ENCODE measurements around the gene TRIM62. TPM values are rescaled to one million over a fixed set of nuclear protein-coding genes. Genes with fewer than 3 reads are reported as not detected.
A peak's percentile ranks its signal among the peaks of the same experiment; 100 is the strongest.

The TRIM62 gene
- 10.9 TPM for polyA plus RNA-seq (2013, experiment 1 of 2)
- polyA plus RNA-seq (2013, experiment 2 of 2) = 10.9 TPM

DNA sequence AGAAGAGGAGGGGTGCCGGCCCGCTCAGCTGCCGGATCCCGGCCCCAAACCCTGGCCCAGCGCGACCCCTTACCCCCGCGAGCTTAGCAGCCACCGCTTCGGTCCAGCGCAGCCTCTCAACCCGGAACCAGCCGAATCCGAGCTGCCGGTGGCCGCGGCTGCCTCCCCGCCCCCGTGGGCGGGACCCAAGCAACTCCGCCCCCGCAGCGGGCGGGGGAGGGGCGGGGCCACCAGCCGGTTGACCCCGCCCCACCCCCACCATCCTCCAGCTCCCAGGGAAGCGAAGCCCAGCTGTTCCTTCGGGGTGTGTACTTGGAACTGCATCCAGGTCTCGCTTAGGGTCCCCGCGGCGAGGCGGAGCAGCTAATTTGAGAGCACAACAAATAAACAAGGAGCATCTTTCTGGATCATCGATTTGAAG lies at the start of gene TRIM62:
Gene TRIM62, minus strand, starts transcription at position 123 of the 421 bp plus-strand sequence. CDS start 611 bp downstream, outside the sequence.
- Histone ChIP-seq H3K4ac (ENCODE audit: low read depth in 1 of 2, low read length in 2 of 2) (peak within 1 kb of the TSS in 1 of 2 experiments; percentile 47), H3K4me2 (ENCODE audit: low read length, poor library complexity, severe bottlenecking) (peak within 1 kb of the TSS; percentile 84), H3K18ac (ENCODE audit: low read depth in 1 of 2, low read length in 2 of 2) (peak within 1 kb of the TSS; percentile 85 to 97), H3K14ac (ENCODE audit: low read length in 2 of 2) (peak within 1 kb of the TSS in 1 of 2 experiments; percentile 72), H2BK5ac (ENCODE audit: low read depth, low read length, poor library complexity, severe bottlenecking) (peak within 1 kb of the TSS; percentile 39), H3K36me3 (ENCODE audit: control insufficient read depth in 1 of 2, insufficient read depth in 2 of 2, low read depth in 1 of 2, low read length in 2 of 2) (peaks cover 11 to 20% of the 10 kb centered on the region in 2 experiments), H3K79me1 (replicated peaks; ENCODE audit: low read length, poor library complexity, severe bottlenecking) (peaks cover 4% of the 10 kb centered on the region), H3K23ac (ENCODE audit: low read length in 2 of 2) (peak within 1 kb of the TSS in 1 of 2 experiments; percentile 46), H2BK120ac (ENCODE audit: low read depth, low read length) (peak within 1 kb of the TSS; percentile 77), H3K9ac (ENCODE audit: low read length) (peak within 1 kb of the TSS; percentile 60), H2AK5ac (ENCODE audit: low read length, severe bottlenecking) (peak within 1 kb of the TSS; percentile 77), H3K4me1 (ENCODE audit: control insufficient read depth, insufficient read depth, low read depth, low read length) (peaks cover 28% of the 10 kb centered on the region), H3K9me3 (ENCODE audit: control insufficient read depth, low read length) (no peaks in the 10 kb centered on the region), H4K91ac (ENCODE audit: low read length) (peak within 1 kb of the TSS; percentile 67), H2BK12ac (ENCODE audit: low read length in 2 of 2) (peak within 1 kb of the TSS in 1 of 2 experiments; percentile 67), H2AFZ (ENCODE audit: low read depth, low read length) (peak within 1 kb of the TSS; percentile 56), H3K27ac (ENCODE audit: low read length, poor library complexity, severe bottlenecking) (peak within 1 kb of the TSS; percentile 88), H4K8ac (ENCODE audit: low read length) (peak within 1 kb of the TSS; percentile 78), H3K4me3 (ENCODE audit: insufficient read depth in 1 of 2, low read depth in 1 of 2, low read length in 2 of 2) (peak within 1 kb of the TSS; percentile 83 to 87), H2BK15ac (ENCODE audit: low read depth, poor library complexity, severe bottlenecking) (no peak within 1 kb of the TSS), H3K27me3 (ENCODE audit: control insufficient read depth in 1 of 2, insufficient read depth in 1 of 2, low read length in 2 of 2) (peaks cover 0 to 17% of the 10 kb centered on the region in 2 experiments)
- WGBS = under 1% methylated on average over 18 of the region's 35 CpGs
- peak; percentile 86 for DNase-seq

DNA sequence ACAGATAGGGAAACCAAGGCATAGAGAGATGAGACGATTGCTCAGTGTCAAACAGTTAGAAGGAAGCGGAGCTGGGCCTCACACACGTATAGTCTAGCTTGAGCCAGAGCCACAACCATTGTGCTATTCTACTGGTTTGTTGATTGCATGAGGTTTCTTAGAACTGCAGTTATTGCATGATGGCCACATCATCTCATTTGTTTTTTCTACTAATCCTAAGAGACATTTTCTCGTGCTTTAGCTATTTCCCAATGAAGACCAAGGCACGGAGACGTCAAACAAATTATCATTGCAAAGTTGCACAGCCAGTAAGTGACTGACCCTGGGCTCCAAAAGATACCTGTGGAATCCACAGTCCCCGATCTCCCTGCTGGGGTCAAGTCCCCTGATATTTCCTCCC lies 49.3 kb upstream of the TRIM62 start:
- Histone ChIP-seq H2AFZ (ENCODE audit: low read depth, low read length) (no peak overlapping the region), H3K18ac (ENCODE audit: low read depth in 1 of 2, low read length in 2 of 2) (no peak overlapping the region), H3K9ac (ENCODE audit: low read length) (no peak overlapping the region), H3K14ac (ENCODE audit: low read length in 2 of 2) (no peak overlapping the region), H3K79me1 (replicated peaks; ENCODE audit: low read length, poor library complexity, severe bottlenecking) (no peaks in the 10 kb centered on the region), H4K8ac (ENCODE audit: low read length) (no peak overlapping the region), H3K4me3 (ENCODE audit: insufficient read depth in 1 of 2, low read depth in 1 of 2, low read length in 2 of 2) (no peak overlapping the region), H3K27ac (ENCODE audit: low read length, poor library complexity, severe bottlenecking) (no peak overlapping the region), H3K23ac (ENCODE audit: low read length in 2 of 2) (no peak overlapping the region), H2BK15ac (ENCODE audit: low read depth, poor library complexity, severe bottlenecking) (no peak overlapping the region), H3K4ac (ENCODE audit: low read depth in 1 of 2, low read length in 2 of 2) (no peak overlapping the region), H3K36me3 (ENCODE audit: control insufficient read depth in 1 of 2, insufficient read depth in 2 of 2, low read depth in 1 of 2, low read length in 2 of 2) (no peaks in the 10 kb centered on the region), H4K91ac (ENCODE audit: low read length) (no peak overlapping the region), H3K9me3 (ENCODE audit: control insufficient read depth, low read length) (no peaks in the 10 kb centered on the region), H3K27me3 (ENCODE audit: control insufficient read depth in 1 of 2, insufficient read depth in 1 of 2, low read length in 2 of 2) (peaks cover 0 to 8% of the 10 kb centered on the region in 2 experiments), H3K4me1 (ENCODE audit: control insufficient read depth, insufficient read depth, low read depth, low read length) (peaks cover 5% of the 10 kb centered on the region), H2BK12ac (ENCODE audit: low read length in 2 of 2) (no peak overlapping the region), H2BK5ac (ENCODE audit: low read depth, low read length, poor library complexity, severe bottlenecking) (no peak overlapping the region), H3K4me2 (ENCODE audit: low read length, poor library complexity, severe bottlenecking) (no peak overlapping the region), H2BK120ac (ENCODE audit: low read depth, low read length) (no peak overlapping the region), H2AK5ac (ENCODE audit: low read length, severe bottlenecking) (no peak overlapping the region)
- DNase-seq = no peak
- 87% methylated on average over 7 of the region's 7 CpGs for WGBS

DNA sequence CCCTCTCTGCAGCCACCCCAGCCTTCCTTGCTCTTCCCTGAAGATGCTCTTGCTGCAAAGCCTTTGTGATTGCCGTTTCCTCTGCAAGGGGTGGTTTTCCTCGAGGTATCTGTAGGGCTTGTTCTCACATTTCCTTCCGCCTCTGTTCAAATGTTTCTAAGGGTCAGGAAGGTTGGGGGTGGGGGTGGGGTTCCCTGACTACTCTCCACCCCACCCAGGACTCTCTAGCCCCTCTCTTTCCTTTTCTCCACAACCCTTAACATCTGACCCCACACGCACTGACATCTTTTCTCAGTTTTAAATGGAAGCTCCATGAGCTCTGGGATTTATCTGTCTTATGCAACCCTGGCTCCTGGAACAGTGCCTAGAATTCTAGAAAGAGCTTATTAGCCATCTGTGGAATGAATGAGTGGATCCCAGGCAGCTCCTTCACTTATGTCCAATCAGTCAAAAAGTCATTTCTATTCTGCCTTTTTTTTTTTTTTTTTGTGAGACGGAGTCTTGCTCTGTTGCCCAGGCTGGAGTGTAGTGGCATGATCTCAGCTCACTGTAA lies 47.2 kb upstream of the TRIM62 start:
- Histone ChIP-seq H2AFZ (ENCODE audit: low read depth, low read length) (no peak overlapping the region), H2AK5ac (ENCODE audit: low read length, severe bottlenecking) (no peak overlapping the region), H3K36me3 (ENCODE audit: control insufficient read depth in 1 of 2, insufficient read depth in 2 of 2, low read depth in 1 of 2, low read length in 2 of 2) (no peaks in the 10 kb centered on the region), H3K79me1 (replicated peaks; ENCODE audit: low read length, poor library complexity, severe bottlenecking) (no peaks in the 10 kb centered on the region), H3K9ac (ENCODE audit: low read length) (no peak overlapping the region), H3K14ac (ENCODE audit: low read length in 2 of 2) (no peak overlapping the region), H3K4me1 (ENCODE audit: control insufficient read depth, insufficient read depth, low read depth, low read length) (no peaks in the 10 kb centered on the region), H2BK12ac (ENCODE audit: low read length in 2 of 2) (no peak overlapping the region), H3K18ac (ENCODE audit: low read depth in 1 of 2, low read length in 2 of 2) (no peak overlapping the region), H3K9me3 (ENCODE audit: control insufficient read depth, low read length) (peaks cover 11% of the 10 kb centered on the region), H3K4ac (ENCODE audit: low read depth in 1 of 2, low read length in 2 of 2) (no peak overlapping the region), H3K23ac (ENCODE audit: low read length in 2 of 2) (no peak overlapping the region), H3K4me2 (ENCODE audit: low read length, poor library complexity, severe bottlenecking) (no peak overlapping the region), H2BK5ac (ENCODE audit: low read depth, low read length, poor library complexity, severe bottlenecking) (no peak overlapping the region), H3K27me3 (ENCODE audit: control insufficient read depth in 1 of 2, insufficient read depth in 1 of 2, low read length in 2 of 2) (peaks cover 0 to 6% of the 10 kb centered on the region in 2 experiments), H3K27ac (ENCODE audit: low read length, poor library complexity, severe bottlenecking) (no peak overlapping the region), H4K91ac (ENCODE audit: low read length) (no peak overlapping the region), H3K4me3 (ENCODE audit: insufficient read depth in 1 of 2, low read depth in 1 of 2, low read length in 2 of 2) (no peak overlapping the region), H2BK120ac (ENCODE audit: low read depth, low read length) (no peak overlapping the region), H2BK15ac (ENCODE audit: low read depth, poor library complexity, severe bottlenecking) (no peak overlapping the region), H4K8ac (ENCODE audit: low read length) (no peak overlapping the region)
- WGBS = no CpG with 5 or more reads among the region's 5 CpGs
- DNase-seq = peak; percentile 92

DNA sequence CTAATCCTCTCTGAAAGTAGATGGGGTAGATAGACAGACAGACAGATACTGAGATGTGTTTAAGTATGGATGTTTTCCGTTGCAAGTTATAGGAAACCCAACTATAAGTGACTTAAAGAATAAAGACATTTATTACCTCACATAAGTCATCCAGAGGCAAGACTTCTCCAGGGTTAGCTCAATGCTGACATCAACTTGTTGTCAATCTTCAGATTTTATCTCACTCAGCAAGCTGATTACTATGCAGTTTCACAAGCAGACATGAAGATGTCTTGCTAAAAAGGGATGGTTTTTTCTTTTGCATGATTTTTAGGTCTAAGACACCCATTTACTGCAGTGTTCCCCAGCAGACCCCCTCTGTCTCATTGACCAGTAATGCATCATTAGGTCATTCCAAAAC lies 43.7 kb upstream of the TRIM62 start:
- Histone ChIP-seq H3K27ac (ENCODE audit: low read length, poor library complexity, severe bottlenecking) (no peak overlapping the region), H3K9ac (ENCODE audit: low read length) (no peak overlapping the region), H2AK5ac (ENCODE audit: low read length, severe bottlenecking) (no peak overlapping the region), H3K14ac (ENCODE audit: low read length in 2 of 2) (no peak overlapping the region), H2AFZ (ENCODE audit: low read depth, low read length) (no peak overlapping the region), H3K4me1 (ENCODE audit: control insufficient read depth, insufficient read depth, low read depth, low read length) (peaks cover 1% of the 10 kb centered on the region), H3K4ac (ENCODE audit: low read depth in 1 of 2, low read length in 2 of 2) (no peak overlapping the region), H2BK5ac (ENCODE audit: low read depth, low read length, poor library complexity, severe bottlenecking) (no peak overlapping the region), H2BK15ac (ENCODE audit: low read depth, poor library complexity, severe bottlenecking) (no peak overlapping the region), H3K4me3 (ENCODE audit: insufficient read depth in 1 of 2, low read depth in 1 of 2, low read length in 2 of 2) (no peak overlapping the region), H3K18ac (ENCODE audit: low read depth in 1 of 2, low read length in 2 of 2) (no peak overlapping the region), H3K4me2 (ENCODE audit: low read length, poor library complexity, severe bottlenecking) (no peak overlapping the region), H3K23ac (ENCODE audit: low read length in 2 of 2) (no peak overlapping the region), H3K36me3 (ENCODE audit: control insufficient read depth in 1 of 2, insufficient read depth in 2 of 2, low read depth in 1 of 2, low read length in 2 of 2) (no peaks in the 10 kb centered on the region), H3K27me3 (ENCODE audit: control insufficient read depth in 1 of 2, insufficient read depth in 1 of 2, low read length in 2 of 2) (peaks cover 0 to 6% of the 10 kb centered on the region in 2 experiments), H4K91ac (ENCODE audit: low read length) (no peak overlapping the region), H3K79me1 (replicated peaks; ENCODE audit: low read length, poor library complexity, severe bottlenecking) (no peaks in the 10 kb centered on the region), H3K9me3 (ENCODE audit: control insufficient read depth, low read length) (peaks cover 11% of the 10 kb centered on the region), H2BK120ac (ENCODE audit: low read depth, low read length) (no peak overlapping the region), H2BK12ac (ENCODE audit: low read length in 2 of 2) (no peak overlapping the region), H4K8ac (ENCODE audit: low read length) (no peak overlapping the region)
- no peak for DNase-seq
- WGBS = no CpG with 5 or more reads among the region's 1 CpG
